Limb (tissue), 2 donors: ENCODE results near the gene MAP3K3.

Experiments
- DNase-seq, 2 donors: peaks; one replicate each; pipeline ENCODE4 v3.0.0-alpha.2; 2016; ENCODE audit errors: extremely low spot score in 2 of 2

Gene MAP3K3

DNA sequence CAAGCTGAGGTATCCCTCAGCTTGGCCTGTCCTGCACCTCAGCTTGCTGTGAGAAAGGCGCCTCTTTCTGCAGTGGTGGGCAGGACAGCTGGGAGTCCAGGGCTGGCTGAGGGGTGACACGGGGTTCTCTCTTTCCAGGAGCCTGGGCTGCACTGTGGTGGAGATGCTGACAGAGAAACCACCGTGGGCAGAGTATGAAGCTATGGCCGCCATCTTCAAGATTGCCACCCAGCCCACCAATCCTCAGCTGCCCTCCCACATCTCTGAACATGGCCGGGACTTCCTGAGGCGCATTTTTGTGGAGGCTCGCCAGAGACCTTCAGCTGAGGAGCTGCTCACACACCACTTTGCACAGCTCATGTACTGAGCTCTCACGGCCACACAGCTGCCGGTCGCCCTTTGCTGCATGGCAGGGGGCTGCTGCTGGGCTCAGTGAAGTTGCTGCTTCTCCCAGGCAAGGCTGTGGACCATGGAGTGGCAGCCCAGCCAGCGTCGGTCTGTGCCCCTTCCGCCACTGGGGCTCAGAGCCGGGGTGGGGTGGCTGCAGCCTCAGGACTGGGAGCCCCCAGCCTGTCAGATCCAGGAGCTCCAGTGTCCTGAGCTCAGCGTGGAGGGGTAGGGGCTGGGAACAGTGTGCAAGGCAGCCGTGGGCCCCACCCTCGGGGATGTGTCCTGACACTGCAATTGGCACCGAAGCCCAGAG lies 71.3 kb downstream of the MAP3K3 start:
- peak in 1 of 2 donors; percentile 26 for DNase-seq

DNA sequence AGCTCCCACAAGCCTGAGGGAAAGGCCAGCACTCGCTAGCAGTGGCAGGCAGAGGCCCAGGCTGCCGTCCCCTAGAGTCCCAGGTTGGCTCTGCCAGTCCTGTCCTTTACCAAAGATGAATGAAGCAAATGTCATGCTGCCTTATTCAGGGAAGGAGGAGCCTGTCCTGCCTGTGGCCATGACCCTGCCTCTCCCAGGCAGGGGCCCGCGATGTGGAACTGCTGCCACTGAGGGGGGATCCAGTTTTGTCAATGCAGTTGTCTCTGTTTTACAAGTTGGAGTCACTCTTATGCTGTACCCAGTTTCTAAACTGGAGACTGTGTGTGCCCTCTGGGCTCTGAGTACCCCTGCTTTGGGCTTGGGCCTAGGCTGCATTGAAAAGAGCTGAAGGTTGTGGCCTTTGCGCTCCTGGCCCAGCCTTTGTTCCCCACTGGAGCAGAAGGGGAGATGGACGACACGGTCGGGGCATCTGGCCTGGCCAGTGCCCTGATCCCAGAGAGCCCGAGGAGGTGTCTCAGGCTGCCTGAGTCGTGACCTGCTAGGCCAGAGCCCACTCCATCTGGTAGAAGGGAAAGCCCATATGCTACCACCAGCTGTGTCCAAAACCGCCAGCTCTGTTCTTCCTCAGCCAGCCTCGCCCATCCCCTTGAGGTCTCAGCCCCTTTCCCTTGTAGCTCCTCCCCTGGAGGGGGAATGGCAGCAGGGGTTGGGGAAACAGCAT lies 72.2 kb downstream of the MAP3K3 start:
- DNase-seq = peak in 1 of 2 donors; percentile 29

DNA sequence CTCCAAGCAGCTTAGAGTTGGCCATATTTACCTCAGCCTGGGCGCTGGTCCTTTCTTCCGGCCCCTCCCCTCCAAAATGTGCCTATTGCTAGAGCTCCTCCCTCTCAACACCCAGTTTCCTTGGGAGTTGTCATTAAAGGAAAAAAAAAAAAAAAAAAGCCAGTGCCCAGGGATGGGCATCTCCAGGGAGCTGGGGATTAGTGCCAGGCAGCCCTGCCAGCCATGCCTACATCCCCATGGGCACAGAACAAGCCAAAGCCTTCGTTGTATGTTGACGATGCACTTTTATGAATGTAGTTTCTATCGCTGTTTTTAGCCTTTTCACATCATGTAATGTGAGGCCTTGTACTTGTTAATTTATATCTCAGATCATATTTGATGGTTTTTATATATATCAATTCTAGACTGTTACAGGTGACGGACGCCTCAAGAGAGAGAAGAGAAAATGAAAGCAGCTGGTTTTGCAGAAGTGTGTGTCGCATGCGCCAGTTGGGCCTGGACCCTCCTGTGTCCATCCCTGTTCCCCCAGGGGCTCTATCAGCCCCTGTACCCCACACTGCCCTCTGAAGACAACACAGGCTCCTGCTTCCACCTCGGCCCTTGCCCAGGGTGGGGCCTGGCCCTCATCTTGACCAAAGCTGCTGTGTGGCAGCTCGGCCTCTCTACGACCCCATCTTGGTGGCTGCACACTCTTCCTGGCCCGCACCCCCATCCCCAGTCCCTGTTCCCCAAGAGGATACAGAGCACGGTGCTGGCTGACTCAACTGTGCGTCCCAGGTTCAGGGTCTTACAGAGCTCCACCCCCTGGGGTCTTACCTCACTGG lies 72.9 kb downstream of the MAP3K3 start:
- DNase-seq = peak in 1 of 2 donors; percentile 28

DNA sequence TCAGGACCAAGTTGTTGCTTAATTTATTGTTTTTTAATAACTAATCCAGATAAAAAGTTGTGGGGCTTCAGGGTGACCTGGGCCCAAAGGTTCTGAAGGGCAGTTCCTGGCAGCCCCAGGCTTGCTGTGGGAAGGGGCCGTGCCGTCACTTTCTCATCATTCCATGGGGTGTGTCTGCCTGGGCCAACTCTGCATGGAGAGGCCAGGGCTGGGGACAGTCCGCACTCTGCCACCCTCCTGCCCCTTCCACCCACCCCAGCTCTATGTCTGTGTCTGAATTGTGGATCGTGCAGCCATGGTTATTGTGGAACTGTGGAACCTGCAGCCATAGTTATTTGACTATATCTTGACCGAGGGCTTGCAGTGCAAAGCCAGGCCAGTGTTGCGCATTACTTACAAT lies 73.7 kb downstream of the MAP3K3 start:
- no peak for DNase-seq

DNA sequence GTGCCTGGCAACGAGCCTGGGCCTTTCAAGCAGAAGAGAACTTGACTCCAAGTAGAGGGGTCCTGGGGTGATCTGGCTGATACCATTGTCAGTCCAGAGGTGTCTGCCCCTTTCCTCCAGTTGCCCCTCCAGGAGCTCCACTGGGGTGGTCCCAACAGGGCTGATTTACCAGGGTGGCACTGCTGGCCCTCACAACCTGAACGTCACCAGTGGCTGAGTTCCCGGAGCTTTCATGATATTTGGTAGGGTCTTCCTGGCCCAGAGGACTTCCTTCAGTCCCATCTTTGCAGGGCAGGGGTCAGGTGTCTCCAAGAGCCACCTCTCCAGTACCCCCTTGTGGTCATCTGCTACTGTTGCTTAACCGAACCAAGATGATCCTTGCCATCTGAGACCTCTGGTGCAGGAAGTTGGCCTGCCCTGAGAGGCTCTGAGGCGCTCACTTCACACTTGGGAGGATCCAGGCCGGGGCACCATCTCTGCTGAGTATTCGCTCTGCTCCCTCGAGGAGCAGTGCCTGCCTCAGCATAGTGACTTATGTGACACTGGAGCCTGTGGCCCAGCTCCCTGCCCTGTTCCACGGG lies 74.3 kb downstream of the MAP3K3 start:
- peak in 1 of 2 donors; percentile 25 for DNase-seq

DNA sequence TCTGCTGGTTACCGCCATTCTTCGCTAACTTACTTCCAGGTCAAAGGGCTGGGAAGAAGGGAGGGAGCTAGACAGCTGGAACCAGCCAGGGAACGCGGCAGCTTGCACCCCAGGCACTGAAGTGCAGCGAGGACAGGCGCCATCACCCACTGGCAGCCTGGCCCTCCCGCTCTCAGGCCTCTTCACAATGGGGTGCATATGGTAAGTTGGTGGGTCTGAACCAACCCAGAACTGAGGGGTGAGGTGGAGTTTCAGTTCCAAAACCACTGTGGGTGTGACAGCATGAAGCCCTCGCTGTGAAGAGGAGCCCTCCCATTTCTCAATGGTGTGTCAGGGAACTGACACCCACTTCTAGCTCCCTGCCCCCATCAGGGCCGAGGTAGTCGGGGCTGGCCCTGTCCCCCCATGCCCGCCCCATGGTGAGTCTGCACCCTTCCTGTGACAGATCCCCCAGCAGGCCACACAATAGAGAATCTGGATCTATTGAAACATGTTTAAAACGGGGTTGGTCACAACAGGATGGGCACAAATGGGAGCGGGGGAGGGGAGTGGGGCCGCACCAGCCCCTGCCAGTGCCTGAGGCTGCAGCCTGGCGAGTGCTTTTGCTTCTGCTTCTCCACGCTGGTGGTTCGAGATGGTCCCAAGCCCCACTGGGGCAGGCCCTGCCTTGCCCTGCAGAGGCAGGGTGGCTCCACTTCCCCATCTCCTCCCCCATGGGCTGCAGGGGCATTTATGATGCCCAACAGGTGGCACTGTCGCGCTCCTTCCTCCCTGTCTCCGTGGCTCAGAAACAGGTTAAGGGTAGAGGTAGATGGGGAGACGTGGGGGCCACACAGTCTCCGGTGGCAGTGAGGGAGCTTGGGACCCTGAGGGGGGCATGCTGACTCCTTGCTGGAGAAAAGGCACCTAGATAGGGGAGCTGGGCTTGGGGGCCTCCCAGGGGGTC lies 75.4 kb downstream of the MAP3K3 start:
- peak in 1 of 2 donors; percentile 39 for DNase-seq

DNA sequence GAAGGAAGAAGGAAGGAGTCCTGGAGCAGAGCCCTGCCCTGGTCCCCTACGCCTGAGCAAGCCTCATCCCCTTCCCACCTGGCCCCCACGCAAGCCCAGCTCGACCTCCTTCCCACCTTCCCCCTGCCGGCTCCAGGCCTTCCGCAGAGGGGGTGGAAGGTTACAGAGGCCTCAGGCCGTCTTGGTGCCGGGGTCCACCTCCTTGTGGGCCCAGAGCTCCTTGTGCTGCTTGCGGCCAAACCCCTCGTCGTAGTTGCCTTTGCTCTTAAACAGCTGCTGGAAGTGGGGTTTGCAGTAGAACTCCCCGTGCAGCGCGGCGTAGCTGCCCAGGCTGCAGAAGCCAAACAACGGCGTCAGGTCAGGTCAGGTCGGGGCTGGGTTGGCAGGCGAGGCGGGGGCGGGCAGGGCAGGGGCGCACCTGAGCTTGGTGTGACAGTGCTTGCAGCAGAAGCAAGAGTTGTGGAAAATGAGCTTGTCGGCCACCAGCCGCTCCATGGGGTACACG lies 76.2 kb downstream of the MAP3K3 start:
- DNase-seq = peak in 1 of 2 donors; percentile 43

DNA sequence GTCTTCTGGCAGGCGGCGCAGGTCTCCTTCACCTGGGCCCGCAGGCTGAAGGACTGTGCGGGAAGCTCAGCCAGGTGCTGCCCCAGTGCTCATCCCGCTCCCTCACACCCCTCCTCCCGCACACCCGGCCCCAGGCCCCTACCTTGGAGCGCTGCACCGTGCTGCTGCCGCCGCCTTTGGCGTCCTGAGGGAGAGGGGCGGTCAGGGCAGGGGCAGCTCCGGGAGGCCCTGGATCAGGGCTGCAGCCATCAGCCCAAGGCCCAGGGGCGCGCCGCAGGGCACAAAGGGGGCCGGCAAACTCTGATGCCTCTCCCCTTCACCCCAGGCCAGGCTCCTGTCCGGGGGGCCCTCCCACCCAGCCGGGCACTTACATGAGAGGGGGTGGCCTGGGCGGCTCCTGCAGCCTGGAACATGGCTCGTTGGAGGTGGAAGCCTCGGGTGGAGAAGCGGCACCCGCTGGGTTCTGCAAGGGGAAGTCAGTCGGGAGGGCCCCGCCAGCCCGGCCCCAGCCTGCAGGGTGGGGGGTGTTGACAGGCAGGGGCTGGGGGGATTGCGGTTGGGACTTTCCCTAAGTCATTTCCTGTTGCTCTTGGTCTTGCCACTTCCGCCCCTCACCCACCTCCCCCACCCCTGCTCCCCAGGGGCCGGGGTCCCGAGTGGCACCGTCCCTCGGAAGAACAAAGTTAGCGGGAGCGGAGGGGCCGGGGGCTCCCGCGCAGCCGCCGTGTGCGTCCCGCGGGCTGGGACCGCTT lies 76.8 kb downstream of the MAP3K3 start:
- DNase-seq = peak; percentile 11 to 73

DNA sequence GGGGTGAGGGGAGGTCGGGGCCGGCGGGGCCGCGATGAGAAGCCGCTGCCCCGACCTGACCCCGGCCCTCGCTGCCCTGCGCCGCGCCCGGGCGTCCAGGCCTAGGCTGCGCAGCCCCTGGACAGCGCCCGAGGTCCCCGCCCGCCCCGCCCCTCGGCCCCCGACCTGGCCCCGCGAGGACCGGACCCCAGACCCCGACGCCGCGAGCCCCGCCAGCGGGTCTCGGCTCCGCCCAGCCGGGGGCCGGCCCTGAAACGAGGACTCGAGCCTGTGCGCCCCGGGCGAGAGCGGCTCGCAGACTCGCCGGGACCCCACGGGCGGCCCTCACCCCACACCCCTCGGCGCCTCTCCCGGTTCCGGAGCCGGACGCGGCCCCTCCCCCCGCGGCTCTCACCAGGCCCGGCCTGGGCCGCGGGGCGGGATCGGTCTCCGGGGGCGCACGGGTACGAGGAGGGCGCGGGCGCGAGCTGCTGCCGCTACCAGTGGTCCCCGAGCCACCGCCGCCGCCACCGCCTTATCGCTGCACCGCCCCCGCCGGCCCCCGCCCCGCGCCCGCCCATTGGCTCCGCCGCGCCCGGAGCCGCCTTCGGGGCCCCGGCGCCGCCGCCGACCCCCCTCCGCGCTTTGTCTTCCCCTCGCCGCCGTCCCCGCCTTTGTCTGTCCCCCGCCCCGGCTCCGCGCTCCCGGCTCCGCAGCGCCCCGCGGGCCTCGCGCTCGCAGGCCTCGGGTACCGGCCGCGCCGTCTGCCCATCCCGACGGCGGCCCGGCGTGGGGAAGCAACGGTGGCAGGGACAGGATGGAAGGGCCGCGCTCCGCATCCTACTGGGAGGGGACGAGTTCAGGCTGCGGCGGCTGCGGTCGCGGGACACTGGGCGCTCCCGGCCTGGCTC lies 77.7 kb downstream of the MAP3K3 start, which contains the start of gene LIMD2:
Gene LIMD2, minus strand, starts transcription at position 488 of the 890 bp plus-strand sequence. CDS start 827 bp downstream, outside the sequence.
- DNase-seq = peak; percentile 13 to 84

DNA sequence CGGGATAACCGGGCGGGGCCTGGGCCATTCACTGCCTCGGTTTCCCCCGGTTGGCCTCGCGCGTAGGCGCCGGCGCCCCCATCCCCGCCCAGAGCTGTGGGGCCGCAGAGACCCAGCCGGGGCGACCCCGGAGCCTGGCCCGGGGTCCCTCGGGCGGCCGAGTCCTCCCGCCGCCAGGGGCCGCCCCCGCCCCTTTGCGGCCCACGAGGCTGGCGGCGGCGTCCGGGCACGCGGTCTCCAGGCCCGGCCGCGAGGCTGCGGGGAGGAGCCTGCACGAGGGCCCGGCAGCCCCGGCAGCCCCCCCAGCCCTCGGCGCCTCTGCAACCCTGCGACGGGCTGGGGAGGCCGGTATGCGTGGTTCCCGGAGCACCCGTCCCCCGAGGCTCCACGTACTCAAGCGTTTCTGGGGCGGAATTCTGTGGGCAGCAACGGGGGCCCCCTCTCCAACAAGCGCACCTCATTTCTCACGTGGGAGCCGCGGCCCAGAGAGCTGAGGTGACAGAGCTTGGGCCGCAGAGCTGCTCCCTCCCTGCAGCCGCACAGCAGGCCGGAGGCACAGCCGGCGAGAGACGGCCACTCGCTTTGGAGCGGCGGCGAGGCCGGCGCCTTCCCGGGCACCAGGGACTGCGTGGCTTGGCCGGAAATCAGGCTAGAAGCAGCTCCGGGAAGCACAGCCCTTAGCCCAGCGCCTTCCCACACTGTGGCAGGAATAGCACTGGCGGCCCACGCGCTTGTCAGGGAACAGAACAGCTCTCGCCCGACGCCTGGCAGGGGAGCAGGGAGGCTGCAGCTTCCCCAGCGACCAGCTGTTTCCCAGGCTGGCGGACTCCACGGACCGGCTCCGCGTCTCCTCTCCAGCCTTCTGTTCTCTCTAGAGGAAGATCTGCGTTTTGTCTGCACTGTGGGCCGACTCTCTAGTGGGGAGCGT lies 78.6 kb downstream of the MAP3K3 start:
- peak; percentile 18 to 76 for DNase-seq

DNA sequence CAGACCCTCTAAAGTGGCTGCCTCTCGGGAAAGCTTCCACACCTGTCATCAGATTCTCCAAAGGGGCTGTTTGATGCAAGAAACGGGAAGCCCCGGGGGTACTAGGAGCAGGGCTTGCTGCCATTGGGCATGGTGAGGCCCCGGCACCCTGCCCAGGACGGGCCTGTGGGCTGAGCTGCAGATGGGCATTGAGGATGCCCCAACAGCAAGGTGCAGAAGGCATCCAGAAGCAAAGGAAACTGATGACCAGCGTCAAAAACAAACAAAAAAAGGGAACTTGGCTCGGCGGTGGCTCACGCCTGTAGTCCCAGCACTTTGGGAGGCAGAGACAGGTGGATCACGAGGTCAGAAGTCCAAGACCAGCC lies 79.2 kb downstream of the MAP3K3 start:
- DNase-seq = no peak

DNA sequence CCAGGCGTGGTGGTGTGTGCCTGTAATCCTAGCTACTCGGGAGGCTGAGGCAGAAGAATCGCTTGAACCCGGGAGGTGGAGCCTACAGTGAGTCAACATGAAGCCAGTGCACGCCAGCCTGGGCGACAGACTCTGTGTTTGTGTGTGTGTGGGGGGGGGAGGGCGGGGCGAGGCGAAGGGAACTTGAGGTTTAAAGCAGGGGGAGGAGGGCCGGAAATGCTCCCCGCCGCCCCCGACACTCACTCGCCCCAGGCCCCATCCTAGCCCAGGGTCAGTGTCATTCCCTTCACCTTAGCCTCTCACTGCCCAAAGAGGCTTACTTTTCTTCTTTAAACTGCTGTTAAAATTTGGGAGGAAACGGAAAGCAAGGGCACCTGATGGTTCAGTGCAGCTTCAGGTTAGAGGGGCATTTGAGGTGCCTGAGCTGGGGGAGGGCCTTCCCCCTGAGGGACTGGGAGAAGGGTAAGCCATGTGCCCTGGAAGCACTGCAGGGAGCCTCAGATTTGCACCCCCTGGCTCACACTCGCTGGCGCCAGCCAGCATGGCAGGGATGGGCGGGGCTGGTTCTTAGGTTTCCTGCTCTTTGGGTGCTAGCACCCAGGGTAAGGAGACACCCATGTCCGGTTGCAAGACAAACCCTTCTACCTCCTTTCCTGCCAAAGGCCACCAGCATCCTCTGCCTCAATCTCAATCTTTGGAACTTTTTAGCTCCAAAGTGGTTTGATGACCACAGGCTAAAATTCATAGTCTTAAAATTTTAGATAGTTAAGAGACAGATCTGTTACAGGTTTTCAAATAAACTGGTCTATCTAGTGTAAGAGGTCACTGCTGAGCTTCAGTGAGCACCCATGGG lies 79.9 kb downstream of the MAP3K3 start:
- DNase-seq = no peak

DNA sequence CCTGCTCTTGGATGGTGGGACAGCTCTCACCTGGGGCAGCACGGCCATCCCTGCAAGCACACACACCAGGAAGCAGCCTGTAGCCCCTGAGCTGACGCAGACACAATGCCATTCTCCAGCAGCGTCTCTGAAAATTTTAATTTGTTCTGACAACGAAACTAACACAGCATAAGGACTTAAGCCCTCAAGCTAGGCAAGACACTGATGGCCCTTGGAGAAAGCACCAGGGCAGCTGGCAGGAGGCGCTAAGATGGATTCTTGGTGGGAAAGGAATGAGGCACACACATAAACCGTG lies 80.5 kb downstream of the MAP3K3 start:
- no peak for DNase-seq

DNA sequence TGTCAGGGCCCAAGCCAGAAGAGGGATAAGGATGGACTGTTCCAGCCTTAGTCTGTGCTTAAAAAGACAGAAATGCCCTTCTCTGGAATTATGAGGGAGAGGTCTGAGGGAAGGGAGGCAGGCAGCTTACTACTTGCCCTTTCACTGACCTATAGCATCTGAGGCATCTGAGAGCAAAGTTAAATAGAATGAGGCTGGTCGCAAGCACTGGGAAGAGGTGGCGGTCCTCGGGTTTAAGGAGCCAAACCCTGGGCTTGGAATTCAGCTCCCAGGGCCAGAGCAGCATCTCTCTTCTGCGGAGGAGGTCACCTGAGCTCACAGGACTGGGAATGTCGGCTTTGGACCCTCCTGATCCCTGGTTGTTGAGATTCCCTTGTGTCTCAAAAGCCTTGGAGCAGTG lies 80.8 kb downstream of the MAP3K3 start:
- DNase-seq = no peak

DNA sequence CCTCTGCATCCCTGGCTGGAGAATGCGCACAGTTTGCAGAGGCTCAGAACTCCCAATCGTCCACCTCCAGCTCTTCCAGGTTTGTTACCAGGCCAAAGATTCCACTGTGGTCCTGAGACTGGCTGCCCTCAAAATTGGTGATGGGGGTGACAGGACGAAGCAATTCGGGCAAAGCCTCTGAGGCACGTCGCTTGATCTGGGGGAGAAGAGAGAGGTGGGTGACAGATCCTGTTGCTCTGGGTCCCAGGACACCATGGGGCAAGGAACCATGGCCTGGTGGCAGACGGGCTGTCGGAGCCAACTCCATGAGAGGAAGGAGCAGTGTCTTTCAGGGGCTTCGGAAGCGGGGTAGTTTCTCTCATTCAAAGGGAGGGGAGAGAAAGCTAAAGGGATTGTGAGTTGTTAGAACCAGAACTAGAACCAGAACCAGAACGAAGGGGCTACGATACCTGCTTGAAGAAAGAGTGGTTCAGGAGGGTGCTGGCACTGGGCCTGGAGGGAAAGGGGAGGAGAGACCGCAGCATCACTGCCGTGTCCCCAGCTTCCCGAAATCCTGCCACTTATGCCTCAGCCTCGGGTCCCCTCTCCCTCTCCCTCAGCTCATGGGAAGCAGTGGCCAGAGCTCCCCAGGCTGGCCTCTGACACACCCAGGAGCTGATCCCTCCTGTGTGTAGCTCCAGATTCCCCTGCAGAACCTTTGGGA lies 81.5 kb downstream of the MAP3K3 start:
- DNase-seq = no peak

DNA sequence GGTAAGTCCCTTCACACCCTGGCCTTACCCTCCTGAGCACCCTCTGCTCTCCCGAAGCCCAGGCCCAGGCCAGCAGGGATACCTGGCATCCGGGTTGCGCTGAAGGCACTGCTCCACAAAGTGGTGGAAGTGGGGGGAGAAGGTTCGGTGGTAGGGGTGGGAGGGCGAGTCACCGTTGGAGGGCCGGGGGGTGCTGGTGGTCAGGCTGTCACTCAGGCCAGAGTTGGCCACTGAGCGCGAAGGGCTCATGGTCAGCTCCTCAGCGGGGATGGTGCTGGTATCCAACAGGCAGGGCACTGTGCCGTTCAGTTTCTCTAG lies 82.0 kb downstream of the MAP3K3 start:
- no peak for DNase-seq
